ENCODE data around the gene HIVEP2.

Gene HIVEP2

GRCh38 chr6:142846459-142846831, 98.5 kb downstream of the HIVEP2 start:
- DNase-seq (ENCODE audit: low read depth): no peak
- no peak overlapping the region for H3K4me3 ChIP-seq (ENCODE audit: low read depth, low read length)
- no peak for TF ChIP-seq CTCF (IDR thresholded peaks at IDR 0.05; ENCODE audit: low read depth, low read length, missing control alignments)
- in situ Hi-C loops (cut with HindIII; ENCODE audit: low sequenced_read_pairs): loop anchor here (5.0 kb wide), 1 partner anchor 96 kb away; no protein-coding TSS in a partner anchor

GRCh38 chr6:142845624-142846458, 99.1 kb downstream of the HIVEP2 start:
- in situ Hi-C loops (cut with HindIII; ENCODE audit: low sequenced_read_pairs): loop anchor here (5.0 kb wide), 1 partner anchor 96 kb away; no protein-coding TSS in a partner anchor
- TF ChIP-seq CTCF (IDR thresholded peaks at IDR 0.05; ENCODE audit: low read depth, low read length, missing control alignments): no peak
- DNase-seq (ENCODE audit: low read depth): peak; percentile 90
- peak overlapping the region; percentile 15 for H3K4me3 ChIP-seq (ENCODE audit: low read depth, low read length)

GRCh38 chr6:142845143-142845571, 99.8 kb downstream of the HIVEP2 start:
- in situ Hi-C loops (cut with HindIII; ENCODE audit: low sequenced_read_pairs): loop anchor here (5.0 kb wide), 1 partner anchor 97 kb away; no protein-coding TSS in a partner anchor
- no peak for DNase-seq (ENCODE audit: low read depth)
- H3K4me3 ChIP-seq (ENCODE audit: low read depth, low read length): peak overlapping the region; percentile 15
- TF ChIP-seq CTCF (IDR thresholded peaks at IDR 0.05; ENCODE audit: low read depth, low read length, missing control alignments): no peak

GRCh38 chr6:142844065-142844755, 100.8 kb downstream of the HIVEP2 start:
- in situ Hi-C loops (cut with HindIII; ENCODE audit: low sequenced_read_pairs): no loop called here
- TF ChIP-seq CTCF (IDR thresholded peaks at IDR 0.05; ENCODE audit: low read depth, low read length, missing control alignments): no peak
- peak; percentile 64 for DNase-seq (ENCODE audit: low read depth)
- H3K4me3 ChIP-seq (ENCODE audit: low read depth, low read length): no peak overlapping the region

- in situ Hi-C loops (cut with HindIII; ENCODE audit: low sequenced_read_pairs): no loop called here
- TF ChIP-seq CTCF (IDR thresholded peaks at IDR 0.05; ENCODE audit: low read depth, low read length, missing control alignments): no peak
- H3K4me3 ChIP-seq (ENCODE audit: low read depth, low read length): no peak overlapping the region
- DNase-seq (ENCODE audit: low read depth): no peak
These were observed 101.6 kb downstream of the HIVEP2 start for GRCh38 chr6:142843361-142843760.

GRCh38 chr6:142842418-142843261, 102.3 kb downstream of the HIVEP2 start:
- no peak for TF ChIP-seq CTCF (IDR thresholded peaks at IDR 0.05; ENCODE audit: low read depth, low read length, missing control alignments)
- DNase-seq (ENCODE audit: low read depth): no peak
- in situ Hi-C loops (cut with HindIII; ENCODE audit: low sequenced_read_pairs): no loop called here
- H3K4me3 ChIP-seq (ENCODE audit: low read depth, low read length): no peak overlapping the region
